GM18499 (cell line): ENCODE measurements around the gene ESYT3.

Source experiments
- ATAC-seq: cut with Tn5 transposase; IDR thresholded peaks from one replicate; pipeline ENCODE4 v1.9.1; 2021; ENCODE audit warnings: moderate number of reproducible peaks; ENCODE audit not compliant: insufficient read depth, unreplicated experiment

ESYT3 gene

GRCh38 chr3:138434276-138434874, at the start of gene ESYT3:
ESYT3 (plus strand) TSS chr3:138434616; CDS start chr3:138434799, 183 bp downstream.
- ATAC-seq, result no peak

GRCh38 chr3:138384976-138385375, 49.4 kb upstream of the ESYT3 start:
- no peak for ATAC-seq

GRCh38 chr3:138389144-138389601, 45.2 kb upstream of the ESYT3 start:
- ATAC-seq, result no peak

DNA sequence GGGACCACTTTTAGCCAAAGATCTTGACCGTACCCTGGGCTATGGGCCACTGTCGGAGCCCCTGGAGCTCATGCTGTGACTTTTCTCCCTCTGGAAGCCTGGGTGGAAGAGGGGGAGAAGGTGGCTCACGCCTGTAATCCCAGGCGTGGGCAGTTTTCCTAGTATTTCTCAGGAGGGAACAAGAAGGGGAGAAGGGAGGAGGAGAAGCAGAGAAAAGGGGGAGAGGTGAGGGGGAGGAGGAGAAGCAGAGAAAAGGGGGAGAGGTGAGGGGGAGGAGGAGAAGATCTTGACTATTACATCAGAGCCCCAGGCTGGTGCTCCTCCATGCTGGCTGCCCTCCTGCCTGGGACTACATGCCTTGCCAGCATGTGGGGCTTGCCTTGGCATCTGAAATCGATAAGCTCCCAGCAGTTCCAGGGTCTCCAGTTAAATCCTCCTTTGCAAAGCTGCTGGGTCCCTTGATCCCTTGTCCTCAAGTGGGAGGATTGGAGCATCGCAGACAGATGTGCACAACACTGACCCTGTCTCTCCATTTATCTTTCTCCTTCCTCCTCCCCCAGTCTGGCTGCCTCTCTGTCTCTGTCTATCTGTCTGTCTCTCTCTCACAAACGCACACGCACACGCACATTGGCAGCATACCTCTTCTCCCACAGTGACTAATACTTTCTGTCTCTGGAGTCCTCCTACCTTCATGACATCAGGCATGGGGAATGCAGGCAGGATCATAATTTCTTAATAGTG, 44.4 kb upstream of the ESYT3 start:
- ATAC-seq, result no peak

DNA sequence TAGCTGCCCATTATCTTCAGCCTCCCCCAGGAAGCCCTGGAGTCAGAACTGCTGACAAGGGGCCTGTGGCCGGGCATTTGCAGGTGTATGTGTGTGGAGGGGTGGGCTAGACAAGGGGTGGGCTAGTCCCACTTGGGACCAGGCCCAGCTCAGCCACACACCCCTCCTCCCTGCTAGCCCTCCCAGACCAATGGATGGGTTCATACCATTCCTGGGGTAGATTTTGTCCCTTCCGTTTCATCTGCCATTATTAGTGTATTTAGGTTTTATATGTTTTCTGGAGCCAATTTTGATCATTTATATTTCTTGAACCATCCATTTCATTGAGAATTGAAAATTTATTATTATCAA, 43.9 kb upstream of the ESYT3 start:
- no peak for ATAC-seq

GRCh38 chr3:138394156-138394555, 40.3 kb upstream of the ESYT3 start:
- ATAC-seq, result no peak

DNA sequence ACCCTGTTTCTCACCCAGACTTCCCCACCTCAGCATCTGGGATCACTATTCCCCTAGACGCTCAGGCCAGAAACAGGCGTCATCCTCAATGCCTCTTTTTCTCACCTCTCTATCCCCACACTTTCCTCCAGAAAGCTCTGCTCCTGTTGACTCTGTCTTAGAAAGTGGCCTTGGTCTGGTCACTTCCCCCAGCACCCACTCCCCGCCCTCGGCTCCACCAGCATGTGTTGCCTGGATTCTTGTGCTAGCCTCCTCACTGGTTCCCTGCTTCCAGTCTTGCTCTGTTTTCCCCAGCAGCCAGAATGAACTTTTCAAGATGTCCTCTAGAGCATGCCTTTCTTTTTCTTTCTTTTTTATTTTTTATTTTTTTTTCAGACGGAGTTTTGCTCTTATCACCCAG, 39.7 kb upstream of the ESYT3 start:
- ATAC-seq, result no peak

- no peak for ATAC-seq
Measured at GRCh38 chr3:138395865-138396751, 38.3 kb upstream of the ESYT3 start.

GRCh38 chr3:138396752-138397410, 37.5 kb upstream of the ESYT3 start:
- no peak for ATAC-seq

DNA sequence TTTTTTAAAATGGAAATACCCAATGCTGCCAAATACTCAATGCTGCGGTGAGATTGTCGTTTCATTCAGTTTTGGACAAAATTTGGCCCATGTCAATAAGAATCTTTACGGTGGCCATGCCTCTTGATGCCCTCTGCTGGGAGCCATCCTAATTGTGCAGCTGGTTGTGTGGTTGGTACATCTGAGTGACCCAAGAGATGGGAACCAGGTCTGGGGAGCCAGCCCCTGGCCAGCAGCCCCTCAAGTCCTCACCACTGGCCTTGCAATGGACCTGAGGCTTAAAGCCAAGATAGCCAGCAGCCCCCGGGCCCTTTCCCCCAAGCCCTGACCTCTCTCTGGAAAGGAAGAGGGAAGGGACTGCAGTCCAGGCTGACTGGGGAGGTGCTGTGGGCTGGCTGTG, 36.4 kb upstream of the ESYT3 start:
- ATAC-seq, result no peak

DNA sequence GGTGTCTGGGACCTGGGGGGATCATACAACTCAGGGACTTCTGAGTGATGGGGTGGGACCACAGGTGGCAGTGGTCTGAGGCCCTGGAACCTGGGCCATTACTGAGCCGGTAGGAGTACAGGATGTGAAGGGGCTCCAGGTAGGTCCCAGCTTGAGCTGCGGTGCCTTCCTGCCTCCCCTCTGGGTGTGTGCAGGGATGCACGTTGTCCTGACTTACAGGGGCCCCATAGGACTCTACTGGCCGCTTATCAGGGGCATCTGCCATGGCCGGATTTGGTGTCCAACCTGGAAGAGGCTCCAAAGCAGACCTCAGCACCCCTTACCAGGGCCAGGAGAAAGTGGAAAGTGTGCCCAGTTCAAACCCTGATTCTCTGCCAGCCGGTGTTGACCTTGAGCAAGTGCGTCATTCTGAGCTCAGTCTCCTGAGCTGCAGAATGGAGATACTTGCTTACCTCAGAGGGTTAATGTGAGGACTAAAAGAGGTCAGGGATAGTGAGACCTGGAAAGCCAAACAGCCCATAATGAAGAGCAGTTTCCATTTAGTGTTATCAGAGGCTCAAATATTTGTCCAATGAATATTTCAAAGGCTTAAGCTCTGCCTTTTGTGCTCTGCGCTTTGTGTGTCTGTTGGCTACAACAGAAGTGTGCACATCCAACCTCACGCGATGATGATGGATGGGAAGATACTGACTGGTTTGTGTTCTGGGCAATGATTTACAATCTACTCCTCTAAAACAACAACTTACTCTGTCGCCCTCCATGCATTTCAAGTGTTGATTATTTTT, 35.4 kb upstream of the ESYT3 start:
- ATAC-seq, result no peak

GRCh38 chr3:138399766-138400165, 34.6 kb upstream of the ESYT3 start:
- ATAC-seq, result no peak

DNA sequence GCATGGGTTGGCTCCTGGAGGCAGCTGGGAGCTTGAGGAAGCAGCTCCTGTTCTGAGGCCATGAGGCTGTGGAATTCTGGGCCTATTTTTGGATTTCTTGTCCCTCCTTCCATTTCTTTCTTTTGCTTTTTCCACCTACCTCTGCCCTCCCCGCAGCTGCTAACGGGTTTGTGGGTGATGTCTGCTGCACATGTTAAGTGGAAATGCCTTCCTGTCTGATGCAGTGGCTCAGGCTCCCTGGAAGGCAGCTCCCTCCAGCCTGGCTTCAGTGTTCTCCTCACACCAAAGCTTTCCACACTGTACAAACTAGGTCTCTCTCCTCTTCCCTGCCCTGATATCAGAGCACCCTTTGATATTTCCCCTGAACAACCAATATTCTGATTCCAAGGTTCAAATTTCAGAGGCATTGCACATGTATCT, 33.8 kb upstream of the ESYT3 start:
- ATAC-seq, result no peak

- ATAC-seq, result no peak
Measured at GRCh38 chr3:138401834-138402233, 32.6 kb upstream of the ESYT3 start.

- no peak for ATAC-seq
Measured at GRCh38 chr3:138404121-138404520, 30.3 kb upstream of the ESYT3 start.

DNA sequence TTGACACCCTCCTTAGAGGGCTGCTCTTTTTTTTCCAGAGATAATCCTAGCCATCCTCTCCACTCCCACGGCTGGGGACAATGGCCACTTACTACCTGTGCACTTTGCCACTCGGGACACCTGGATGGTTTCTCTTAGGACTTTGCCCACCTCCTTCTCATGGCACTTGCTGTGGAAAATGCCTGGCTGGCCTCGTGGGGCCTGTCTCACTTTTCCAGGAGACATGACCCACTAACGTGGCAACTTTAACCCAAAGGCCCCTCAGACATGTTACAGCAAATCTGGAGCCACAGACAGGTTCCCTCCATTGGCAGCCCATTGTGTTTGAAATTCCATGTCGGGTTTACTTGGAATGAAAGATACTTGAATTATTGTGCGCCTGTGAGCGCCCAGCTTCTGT, 29.4 kb upstream of the ESYT3 start:
- no peak for ATAC-seq

DNA sequence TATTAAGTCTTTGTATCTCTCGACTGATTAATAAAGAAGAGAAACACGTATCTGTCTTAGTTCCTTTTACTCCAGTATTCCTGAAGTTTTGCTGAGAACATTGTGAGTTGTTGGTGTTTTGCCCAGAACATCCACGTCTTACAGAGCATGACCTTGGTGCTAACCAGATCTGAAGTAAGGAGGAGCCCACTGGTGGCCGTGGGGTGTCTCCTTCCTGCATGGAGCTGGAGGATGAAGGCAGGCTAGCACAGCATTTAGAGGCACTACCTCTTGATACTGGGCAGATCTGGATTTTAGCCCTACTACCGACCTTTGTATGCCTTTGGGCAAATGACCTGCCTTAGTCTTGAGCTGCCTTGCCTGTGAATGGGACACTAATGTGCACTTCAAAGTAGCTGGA, 28.9 kb upstream of the ESYT3 start:
- no peak for ATAC-seq

DNA sequence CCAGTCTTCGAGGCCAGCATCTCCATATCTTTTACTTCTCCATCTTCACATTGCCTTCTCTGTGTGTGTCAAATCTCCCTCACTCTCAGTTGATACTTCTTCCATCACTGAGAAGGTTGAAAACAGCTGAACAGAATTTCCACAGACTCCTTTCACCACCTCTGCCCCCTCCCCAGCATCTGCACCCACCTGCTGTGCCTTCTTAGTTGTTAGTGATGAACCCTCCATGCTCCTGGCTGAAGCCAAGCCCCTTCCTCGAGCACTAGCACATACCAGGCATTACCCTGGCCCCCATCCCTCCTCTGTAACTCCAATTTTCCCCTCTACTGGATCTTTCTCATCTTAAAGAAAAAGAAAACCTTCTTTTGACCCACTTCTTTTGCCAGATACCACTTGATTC, 27.8 kb upstream of the ESYT3 start:
- no peak for ATAC-seq

DNA sequence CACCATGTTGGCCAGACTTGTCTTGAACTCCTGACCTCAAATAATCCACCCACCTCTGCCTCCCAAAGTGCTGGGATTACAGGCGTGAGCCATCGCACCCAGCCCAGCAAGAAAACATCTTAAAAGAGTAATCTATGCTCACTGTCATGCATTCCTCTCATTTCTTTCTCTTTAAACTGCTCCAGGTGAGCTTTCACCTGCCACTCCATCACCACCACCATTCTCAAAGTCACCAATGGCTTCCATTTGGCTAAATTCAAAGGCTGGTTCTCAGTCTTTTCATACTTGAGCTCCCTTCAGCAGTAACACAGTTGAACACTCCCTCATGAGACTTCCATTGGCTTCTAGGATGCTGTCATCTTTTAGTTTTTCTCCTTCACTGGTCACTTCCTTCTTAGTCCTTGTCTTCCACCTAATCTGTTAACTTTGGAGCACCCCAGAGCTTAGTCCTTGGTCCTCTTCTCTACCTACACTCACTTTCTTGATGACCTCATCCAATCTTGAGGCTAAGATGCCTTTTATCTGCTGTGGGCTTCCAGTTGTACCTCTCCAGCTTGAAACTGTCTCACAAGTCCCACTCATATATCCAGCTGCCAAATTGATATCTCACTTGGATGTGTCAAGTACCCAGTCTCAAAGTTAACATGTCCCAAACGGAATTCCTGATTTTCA, 27.0 kb upstream of the ESYT3 start:
- ATAC-seq, result no peak
